Endothelial cell of umbilical vein (primary cell): ENCODE results near the gene CLCN4. TPM values are rescaled to one million over a fixed set of nuclear protein-coding genes. Genes with fewer than 3 reads are reported as not detected.

ENCODE experiments used
- BruUV-seq: library from RNA; stranded (reverse); fragments of 400-500 nt; replicated peaks from 2 replicates; lab custom pipeline; 2021; lab: Mats Ljungman, UMichigan
- CTCF ChIA-PET: fragments of 300-600, 350-600 bp; sonication (Branson Sonifier 250); formaldehyde crosslinking; loops from one replicate; lab custom pipeline; 2021; ENCODE audit warnings: antibody characterized with exemption, inconsistent platforms; lab: Charles Lee
- POLR2A ChIA-PET: fragments of 300-600, 350-600 bp; sonication (Branson Sonifier 250); formaldehyde crosslinking; loops from one replicate; lab custom pipeline; 2021; ENCODE audit warnings: antibody characterized with exemption, inconsistent platforms; lab: Charles Lee
- DNase-seq: peaks from one replicate; pipeline ENCODE4 v3.0.0-alpha.2; 2011; ENCODE audit warnings: low read depth, low spot score
- FAIRE-seq: peaks from 2 replicates; lab custom pipeline; 2011; peaks lifted over from hg19 to GRCh38; lab: Jason Lieb, UNC
- H2AFZ ChIP-seq: 2 replicates; pipeline ENCODE4 v1.6.0; 2012; ENCODE audit warnings: low read depth, low read length, control low read depth, inconsistent platforms
- H3K27ac ChIP-seq: 2 replicates; pipeline ENCODE4 v1.5.1; 2011; ENCODE audit warnings: low read depth, mild to moderate bottlenecking, control low read depth, low read length, moderate library complexity; ENCODE audit not compliant: insufficient read depth
- H3K27me3 ChIP-seq, 2 experiments: 2 replicates each; pipeline versions ENCODE4 v1.6.0 to v1.6.1; 2011; ENCODE audit warnings: low read length in 2 of 2, mixed read lengths in 1 of 2; ENCODE audit not compliant: control insufficient read depth in 2 of 2, insufficient read depth in 2 of 2
- H3K36me3 ChIP-seq, 2 experiments: 2 replicates in 1 of 2; 3 replicates in 1 of 2; pipeline ENCODE4 v1.5.1; 2011; ENCODE audit warnings: low read length in 2 of 2, mild to moderate bottlenecking in 1 of 2, moderate library complexity in 1 of 2; ENCODE audit not compliant: control insufficient read depth in 2 of 2, insufficient read depth in 2 of 2; ENCODE audit errors: extremely low read depth in 1 of 2
- H3K4me1 ChIP-seq: 3 replicates; pipeline ENCODE4 v1.5.1; 2011; ENCODE audit warnings: mild to moderate bottlenecking, low read length; ENCODE audit not compliant: control insufficient read depth, insufficient read depth; ENCODE audit errors: extremely low read depth
- H3K4me2 ChIP-seq: 2 replicates; pipeline ENCODE4 v1.6.1; 2011; ENCODE audit warnings: low read length, control low read depth, mixed read lengths; ENCODE audit not compliant: insufficient read depth
- H3K4me3 ChIP-seq, 3 experiments: fragments of 200-600 bp in 1 of 3; sonication (generic), shearing (Covaris generic) in 1 of 3; replicated peaks in 1 of 3; 2 replicates each; pipeline ENCODE4 v1.5.1; 2011 to 2016; ENCODE audit warnings: control low read depth in 3 of 3, low read length in 3 of 3, mild to moderate bottlenecking in 2 of 3, inconsistent platforms in 1 of 3, low read depth in 1 of 3, moderate library complexity in 1 of 3; ENCODE audit not compliant: insufficient read depth in 1 of 3
- H3K79me2 ChIP-seq: 2 replicates; pipeline ENCODE4 v1.6.0; 2012; ENCODE audit warnings: low read length, inconsistent platforms; ENCODE audit not compliant: control insufficient read depth, insufficient read depth
- H3K9ac ChIP-seq: replicated peaks from 2 replicates; pipeline ENCODE3; 2011; ENCODE audit warnings: low read length, control low read depth; ENCODE audit not compliant: insufficient read depth; ENCODE audit errors: extremely low read depth
- H3K9me1 ChIP-seq: replicated peaks from 3 replicates; pipeline ENCODE4 v1.6.0; 2011; ENCODE audit warnings: mild to moderate bottlenecking, low read length; ENCODE audit not compliant: control insufficient read depth, insufficient read depth; ENCODE audit errors: extremely low read depth
- H3K9me3 ChIP-seq: replicated peaks from 2 replicates; pipeline ENCODE4 v1.5.1; 2012; ENCODE audit warnings: low read length, inconsistent platforms; ENCODE audit not compliant: control insufficient read depth, insufficient read depth
- H4K20me1 ChIP-seq: replicated peaks from 2 replicates; pipeline ENCODE3; 2011; ENCODE audit warnings: mild to moderate bottlenecking, low read length; ENCODE audit not compliant: control insufficient read depth, insufficient read depth; ENCODE audit errors: extremely low read depth
- CTCF ChIP-seq, 2 donors: IDR thresholded peaks; 1 replicate in 1 of 2; 2 replicates in 1 of 2; pipeline ENCODE4 v1.5.1; 2011; ENCODE audit warnings: low read length in 2 of 2, mild to moderate bottlenecking in 2 of 2, moderate library complexity in 2 of 2, control low read depth in 1 of 2, inconsistent platforms in 1 of 2, low read depth in 1 of 2; ENCODE audit not compliant: insufficient read depth in 1 of 2; ENCODE audit errors: extremely low read depth in 1 of 2
- FOS ChIP-seq: IDR thresholded peaks from 2 replicates; pipeline ENCODE4 v1.6.1; 2011; ENCODE audit warnings: mild to moderate bottlenecking, low read length, moderate library complexity, borderline replicate concordance; ENCODE audit not compliant: insufficient read depth
- POLR2A ChIP-seq: IDR thresholded peaks from 2 replicates; pipeline ENCODE4 v1.6.1; 2012; ENCODE audit warnings: low read depth, mild to moderate bottlenecking, control low read depth, low read length
- dilution Hi-C: fragments of 300-500 bp; cut with MboI; formaldehyde crosslinking; loops from one replicate; pipeline ENCODE4 v1.15.0; 2019; ENCODE audit warnings: low sequenced_read_pairs; ENCODE audit not compliant: extremely low pct_ligation_motif_present
- intact Hi-C: fragments of 100-400 bp; cut with micrococcal nuclease; formaldehyde crosslinking; loops from one replicate; pipeline ENCODE4 v1.10.0; 2022
- polyA plus RNA-seq, 4 experiments: library from polyadenylated mRNA; depleted of rRNA in 3 of 4; stranded (reverse) in 3 of 4; unstranded in 1 of 4; fragments of >200 nt; gene quantifications; 2 replicates each; pipeline versions ENCODE4 v1.2.1 to v1.2.3, GENCODE V29; 2011 to 2012; ENCODE audit warnings: missing spikeins in 1 of 4
- total RNA-seq: library from RNA; stranded (reverse); gene quantifications from 2 replicates; pipeline ENCODE4 v1.2.3, GENCODE V29; 2021

CLCN4 gene
- total and polyA plus RNA-seq, 2 donors (not counting 3 experiments of a cell fraction or from before 2014, with no cell fraction given), result 7.6 to 19.8 TPM

DNA sequence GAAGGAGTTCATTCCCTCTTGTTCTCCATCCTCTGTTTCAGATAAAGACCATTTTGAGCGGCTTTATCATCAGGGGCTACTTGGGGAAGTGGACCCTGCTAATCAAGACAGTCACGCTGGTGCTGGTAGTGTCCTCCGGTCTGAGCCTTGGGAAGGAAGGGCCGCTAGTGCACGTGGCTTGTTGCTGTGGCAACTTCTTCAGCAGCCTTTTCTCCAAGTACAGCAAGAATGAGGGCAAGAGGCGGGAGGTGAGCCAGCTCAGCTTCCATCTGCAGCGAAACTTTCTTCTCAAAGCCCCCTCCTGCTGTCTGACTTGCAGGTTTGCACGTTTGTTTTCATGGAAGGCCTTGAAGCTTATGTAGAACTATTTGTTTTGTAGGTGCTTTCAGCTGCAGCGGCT lies 49.5 kb downstream of the CLCN4 start:
- no peak for TF ChIP-seq FOS
- dilution Hi-C loops, result no loop called here
- FAIRE-seq, result no peak

DNA sequence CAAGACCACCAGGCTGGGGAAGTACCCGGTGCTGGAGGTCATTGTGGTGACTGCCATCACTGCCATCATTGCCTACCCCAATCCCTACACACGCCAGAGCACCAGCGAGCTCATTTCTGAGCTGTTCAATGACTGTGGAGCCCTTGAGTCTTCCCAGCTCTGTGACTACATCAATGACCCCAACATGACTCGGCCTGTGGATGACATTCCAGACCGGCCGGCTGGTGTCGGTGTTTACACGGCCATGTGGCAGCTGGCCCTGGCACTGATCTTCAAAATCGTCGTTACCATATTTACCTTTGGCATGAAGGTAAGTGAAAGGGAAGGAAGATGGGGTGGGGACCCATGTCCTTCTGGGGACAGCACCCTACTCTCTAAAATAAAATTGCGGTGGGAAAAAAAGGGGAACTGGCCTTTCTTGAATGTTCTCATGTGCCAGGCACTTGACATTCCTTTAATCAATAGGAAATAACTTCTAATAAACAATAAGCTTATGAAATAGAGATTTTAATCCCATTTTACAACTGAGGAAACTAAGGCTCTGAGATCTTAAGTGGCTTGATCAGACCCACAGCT lies 51.6 kb downstream of the CLCN4 start:
- Histone ChIP-seq H3K4me3 (no peak overlapping the region), H3K4me2 (no peak overlapping the region), H3K9ac (no peak overlapping the region), H3K27me3 (no peaks in the 10 kb centered on the region), H3K27ac (no peak overlapping the region), H3K9me1 (no peaks in the 10 kb centered on the region), H3K9me3 (no peaks in the 10 kb centered on the region), H3K79me2 (no peaks in the 10 kb centered on the region), H3K36me3 (no peaks in the 10 kb centered on the region), H2AFZ (no peak overlapping the region), H4K20me1 (no peaks in the 10 kb centered on the region), H3K4me1 (no peaks in the 10 kb centered on the region)
- TF ChIP-seq CTCF (IDR thresholded peaks at IDR 0.05; ENCODE audit: extremely low read depth in 1 of 2, insufficient read depth in 1 of 2, low read depth in 1 of 2, low read length in 2 of 2), result no peak
- no peak for TF ChIP-seq FOS
- TF ChIP-seq POLR2A, result no peak
- FAIRE-seq (no peak), DNase-seq (no peak)
- intact Hi-C loops, result no loop called here
- dilution Hi-C loops, result no loop called here
- CTCF ChIA-PET, result interaction anchor here (0.7 kb wide), 1 partner anchor 383 kb away, joined by 3 read pairs; no protein-coding TSS in a partner anchor
- BruUV-seq, result no TSS peak
- POLR2A ChIA-PET, result no interaction called here

More for the DNA sequence above, 49.5 kb downstream of the CLCN4 start:
- ChIA-PET POLR2A (no interaction called here), CTCF (no interaction called here)
- Histone ChIP-seq H3K9me1 (no peaks in the 10 kb centered on the region), H3K79me2 (no peaks in the 10 kb centered on the region), H3K27ac (no peak overlapping the region), H3K36me3 (no peaks in the 10 kb centered on the region), H3K4me2 (no peak overlapping the region), H3K27me3 (no peaks in the 10 kb centered on the region), H3K4me3 (no peak overlapping the region), H3K9ac (no peak overlapping the region), H3K4me1 (no peaks in the 10 kb centered on the region), H2AFZ (no peak overlapping the region), H4K20me1 (no peaks in the 10 kb centered on the region), H3K9me3 (no peaks in the 10 kb centered on the region)
- intact Hi-C loops, result no loop called here
- no peak for DNase-seq
- no TSS peak for BruUV-seq
